IMR-90 (cell line): ENCODE data around the gene GEMIN8. TPM values are rescaled to one million over a fixed set of nuclear protein-coding genes. Genes with fewer than 3 reads are reported as not detected.
A peak's percentile ranks its signal among the peaks of the same experiment; 100 is the strongest.

Experiments used
- ATAC-seq: fragments of 200-7000 bp; cut with Tn5 transposase; 2 replicates; pipeline ENCODE4 v1.9.1; 2020; ENCODE audit warnings: low read depth, mild to moderate bottlenecking, moderate library complexity
- BruUV-seq: library from RNA; stranded (reverse); fragments of 400-500 nt; replicated peaks from 2 replicates; lab custom pipeline; 2021; lab: Mats Ljungman, UMichigan
- CTCF ChIA-PET: fragments of 300-600 bp; formaldehyde crosslinking; extraction: SDS; loops from one replicate; lab custom pipeline; 2021; ENCODE audit warnings: antibody characterized with exemption; lab: Yijun Ruan, JAX
- POLR2A ChIA-PET: fragments of 300-600 bp; sonication (Branson Sonifier 250); formaldehyde crosslinking; loops from one replicate; lab custom pipeline; 2022; ENCODE audit warnings: antibody characterized with exemption; ENCODE audit not compliant: unreplicated experiment; lab: Charles Lee
- DNase-seq: peaks from one replicate; pipeline ENCODE4 v3.0.0; 2013
- H2AFZ ChIP-seq: replicated peaks from 2 replicates; pipeline ENCODE3; 2013; ENCODE audit warnings: low read length, mild to moderate bottlenecking; ENCODE audit not compliant: poor library complexity
- H2AK5ac ChIP-seq: 2 replicates; pipeline ENCODE4 v1.6.1; 2013; ENCODE audit warnings: low read depth, low read length, inconsistent platforms
- H2AK9ac ChIP-seq: replicated peaks from 2 replicates; pipeline ENCODE3; 2013; ENCODE audit warnings: mild to moderate bottlenecking, low read depth, low read length, moderate library complexity; ENCODE audit not compliant: poor library complexity
- H2BK120ac ChIP-seq: 2 replicates; pipeline ENCODE4 v1.6.1; 2013; ENCODE audit warnings: low read depth, low read length, inconsistent platforms
- H2BK15ac ChIP-seq: 3 replicates; pipeline ENCODE4 v1.6.1; 2013; ENCODE audit warnings: low read depth, low read length, inconsistent platforms
- H2BK20ac ChIP-seq: 2 replicates; pipeline ENCODE4 v1.6.1; 2013; ENCODE audit warnings: low read depth, mild to moderate bottlenecking, inconsistent platforms, low read length, moderate library complexity
- H2BK5ac ChIP-seq: 2 replicates; pipeline ENCODE4 v1.6.1; 2013; ENCODE audit warnings: mild to moderate bottlenecking, low read depth, low read length, inconsistent platforms; ENCODE audit not compliant: poor library complexity, severe bottlenecking
- H3K14ac ChIP-seq: replicated peaks from 2 replicates; pipeline ENCODE4 v1.6.1; 2013; ENCODE audit warnings: low read depth, low read length, inconsistent platforms
- H3K18ac ChIP-seq: 2 replicates; pipeline ENCODE4 v1.6.1; 2013; ENCODE audit warnings: low read depth, low read length, control low read depth
- H3K23ac ChIP-seq: 2 replicates; pipeline ENCODE4 v1.6.1; 2013; ENCODE audit warnings: low read depth, low read length, inconsistent platforms
- H3K27ac ChIP-seq: 2 replicates; pipeline ENCODE4 v1.5.1; 2013; ENCODE audit warnings: mild to moderate bottlenecking, control low read depth, low read length; ENCODE audit not compliant: insufficient read depth
- H3K27me3 ChIP-seq: 2 replicates; pipeline ENCODE4 v1.6.1; 2013; ENCODE audit warnings: low read length; ENCODE audit not compliant: control insufficient read depth, insufficient read depth
- H3K36me3 ChIP-seq: 2 replicates; pipeline ENCODE4 v1.6.1; 2013; ENCODE audit warnings: low read length, mixed read lengths; ENCODE audit not compliant: control insufficient read depth, insufficient read depth
- H3K4ac ChIP-seq: 2 replicates; pipeline ENCODE4 v1.6.1; 2013; ENCODE audit warnings: low read depth, low read length, inconsistent platforms
- H3K4me1 ChIP-seq: 2 replicates; pipeline ENCODE4 v1.6.1; 2013; ENCODE audit warnings: low read length, mixed read lengths; ENCODE audit not compliant: control insufficient read depth, insufficient read depth
- H3K4me2 ChIP-seq: 2 replicates; pipeline ENCODE4 v1.6.1; 2013; ENCODE audit warnings: low read depth, mild to moderate bottlenecking, control low read depth, low read length, moderate library complexity
- H3K4me3 ChIP-seq: 2 replicates; pipeline ENCODE4 v1.5.1; 2013; ENCODE audit warnings: low read depth, mild to moderate bottlenecking, control low read depth, low read length, moderate library complexity; ENCODE audit not compliant: insufficient read depth
- H3K56ac ChIP-seq: 2 replicates; pipeline ENCODE4 v1.6.1; 2013; ENCODE audit warnings: low read length, inconsistent platforms; ENCODE audit not compliant: insufficient read depth; ENCODE audit errors: extremely low read depth
- H3K79me1 ChIP-seq, 2 experiments: 2 replicates each; pipeline ENCODE4 v1.6.1; 2013; ENCODE audit warnings: low read length in 2 of 2, inconsistent platforms in 1 of 2, low read depth in 1 of 2
- H3K9ac ChIP-seq: 2 replicates; pipeline ENCODE4 v1.6.1; 2013; ENCODE audit warnings: low read depth, low read length, control low read depth
- H3K9me1 ChIP-seq: 2 replicates; pipeline ENCODE4 v1.6.1; 2013; ENCODE audit warnings: low read length, inconsistent platforms; ENCODE audit not compliant: insufficient read depth
- H3K9me3 ChIP-seq: 2 replicates; pipeline ENCODE4 v1.6.1; 2013; ENCODE audit warnings: low read length; ENCODE audit not compliant: control insufficient read depth, insufficient read depth
- H4K20me1 ChIP-seq: 2 replicates; pipeline ENCODE4 v1.6.1; 2013; ENCODE audit warnings: low read length, inconsistent platforms; ENCODE audit not compliant: insufficient read depth
- H4K5ac ChIP-seq: 2 replicates; pipeline ENCODE4 v1.6.1; 2013; ENCODE audit warnings: mild to moderate bottlenecking, low read depth, low read length, control low read depth
- H4K8ac ChIP-seq, 2 experiments: 2 replicates each; pipeline ENCODE4 v1.6.1; 2013; ENCODE audit warnings: low read depth in 2 of 2, low read length in 2 of 2, control low read depth in 1 of 2, inconsistent platforms in 1 of 2
- H4K91ac ChIP-seq: 2 replicates; pipeline ENCODE4 v1.6.1; 2013; ENCODE audit warnings: low read depth, low read length, inconsistent platforms; ENCODE audit not compliant: insufficient read depth
- BHLHE40 ChIP-seq: fragments of 150-350 bp; IDR thresholded peaks from 2 replicates; pipeline ENCODE4 v1.6.1; 2016; ENCODE audit warnings: mild to moderate bottlenecking, low read depth, low read length
- CEBPB ChIP-seq: IDR thresholded peaks from 2 replicates; pipeline ENCODE4 v1.6.1; 2012; ENCODE audit warnings: low read depth, low read length, improper control_type of control experiment
- POLR2A ChIP-seq: IDR thresholded peaks from 2 replicates; pipeline ENCODE4 v1.6.1; 2012; ENCODE audit warnings: mild to moderate bottlenecking, low read depth, low read length
- WGBS, 2 experiments: methylation state at CpG; one replicate each; pipeline versions ENCODE4 v1.1.5 to v1.1.7; 2013; ENCODE audit warnings: missing lambda C conversion rate in 2 of 2; ENCODE audit not compliant: insufficient read length in 1 of 2; ENCODE audit errors: extremely low coverage in 2 of 2; 5-methylcytosine and 5-hydroxymethylcytosine counted together
- dilution Hi-C: fragments of 300-500 bp; cut with HindIII; formaldehyde crosslinking; loops from one replicate; pipeline ENCODE4 v1.14.3; 2018; ENCODE audit warnings: low sequenced_read_pairs; ENCODE audit not compliant: unreplicated experiment
- in situ Hi-C: fragments of 300-500 bp; cut with MboI; formaldehyde crosslinking; loops from 3 replicates; pipeline ENCODE4 v1.14.3; 2019; ENCODE audit warnings: low sequenced_read_pairs, inconsistent platforms, mixed read lengths
- intact Hi-C: fragments of 100-400 bp; cut with micrococcal nuclease; formaldehyde crosslinking; loops from 2 replicates; pipeline ENCODE4 v1.10.0; 2022
- polyA plus RNA-seq, 3 experiments: library from polyadenylated mRNA; depleted of rRNA; stranded (reverse); fragments of >200 nt; gene quantifications; 2 replicates each; pipeline ENCODE4 v1.2.3, GENCODE V29; 2012; ENCODE audit warnings: low replicate concordance in 1 of 3
- total RNA-seq: library from RNA; depleted of rRNA; stranded (reverse); fragments of >200 nt; gene quantifications from 2 replicates; pipeline ENCODE4 v1.2.3, GENCODE V29; 2012

GEMIN8 gene
- total and polyA plus RNA-seq, 2 of the 4 experiments (the other 2 are of a cell fraction) = 12.0 to 24.1 TPM

DNA sequence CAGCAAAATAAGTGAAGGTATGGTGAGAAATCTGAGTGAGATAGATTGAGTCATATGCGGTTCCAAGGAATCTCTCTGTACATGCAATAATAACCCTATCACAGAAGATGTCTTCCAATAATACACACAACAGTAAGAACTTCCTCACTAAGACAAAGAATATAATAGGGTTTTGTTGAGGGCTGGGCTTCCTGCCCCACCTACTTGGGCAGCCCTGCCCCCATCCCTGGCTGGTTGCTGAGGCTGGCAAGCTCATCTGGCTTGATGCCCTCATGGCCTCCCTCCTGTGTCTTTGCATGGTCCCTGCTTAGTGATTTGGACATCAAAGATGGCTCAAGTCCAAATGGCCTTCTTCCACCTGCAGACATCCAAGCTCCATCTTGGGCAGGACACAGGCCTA, 2.7 kb downstream of the GEMIN8 start:
- Histone ChIP-seq H3K27ac (peak overlapping the region; percentile 26; the same call in 1 of the 2 replicates), H3K79me1 (peaks cover 5 to 13% of the 10 kb centered on the region in 2 experiments; a peak in 2 of 4 replicates), H4K8ac (no peak overlapping the region), H4K20me1 (no peaks in the 10 kb centered on the region), H2BK20ac (no peak overlapping the region), H3K4me2 (peak overlapping the region; percentile 26), H3K14ac (no peak overlapping the region), H3K36me3 (no peaks in the 10 kb centered on the region), H3K4me3 (no peak overlapping the region), H4K91ac (no peak overlapping the region; the same call in 1 of the 2 replicates), H3K9me1 (peaks cover 4% of the 10 kb centered on the region), H4K5ac (no peak overlapping the region), H3K23ac (no peak overlapping the region), H2AK5ac (0 out of 2 replicates have a peak overlapping the region, but pooled peaks have one; percentile 20), H3K9me3 (no peaks in the 10 kb centered on the region), H2BK15ac (no peak overlapping the region), H3K4ac (no peak overlapping the region), H3K18ac (peak overlapping the region; percentile 20; the same call in 1 of the 2 replicates), H3K4me1 (peaks cover 4% of the 10 kb centered on the region), H3K9ac (no peak overlapping the region), H2BK120ac (0 out of 2 replicates have a peak overlapping the region, but pooled peaks have one; percentile 27), H2BK5ac (peak overlapping the region; percentile 64), H3K56ac (no peak overlapping the region), H2AK9ac (no peak overlapping the region), H2AFZ (no peak overlapping the region), H3K27me3 (no peaks in the 10 kb centered on the region)
- ChIA-PET CTCF (no interaction called here), POLR2A (no interaction called here)
- in situ Hi-C loops = loop anchor here (5.0 to 25.0 kb wide), 4 partner anchors 262 to 1065 kb away; partner anchors contain the start of gene TCEANC
- WGBS, 2 experiments = no CpG with 5 or more reads among the region's 1 CpG
- TF ChIP-seq CEBPB (0 out of 2 replicates have a peak, but pooled peaks have one; percentile 20), BHLHE40 (no peak), POLR2A (no peak)
- dilution Hi-C loops = no loop called here
- intact Hi-C loops = no loop called here
- peak; percentile 35 for DNase-seq
- ATAC-seq = no peak
- no TSS peak for BruUV-seq
